Smooth muscle cell (in vitro differentiated cells): ENCODE measurements around the gene INSYN2B. TPM values are rescaled to one million over a fixed set of nuclear protein-coding genes. Genes with fewer than 3 reads are reported as not detected.
A peak's percentile ranks its signal among the peaks of the same experiment; 100 is the strongest.

ENCODE experiments used
- DNase-seq: peaks from one replicate; lab custom pipeline; 2025; ENCODE audit not compliant: unreplicated experiment; lab: John Stamatoyannopoulos, UW
- H2AFZ ChIP-seq: fragments of 200-600 bp; sonication (generic); 2 replicates; pipeline ENCODE4 v1.6.0; 2016; ENCODE audit warnings: antibody characterized with exemption, low read depth, mild to moderate bottlenecking
- H3F3A ChIP-seq: fragments of 200-600 bp; sonication (generic); 2 replicates; pipeline ENCODE4 v1.6.0; 2017; ENCODE audit warnings: antibody characterized with exemption, low read depth
- H3K27ac ChIP-seq: fragments of 200-600 bp; sonication (generic); 2 replicates; pipeline ENCODE4 v1.5.1; 2016; ENCODE audit warnings: low read depth, mild to moderate bottlenecking
- H3K27me3 ChIP-seq: fragments of 200-600 bp; sonication (generic); 2 replicates; pipeline ENCODE4 v1.6.1; 2016; ENCODE audit warnings: low read depth, mild to moderate bottlenecking
- H3K36me3 ChIP-seq: fragments of 200-600 bp; sonication (generic); 2 replicates; pipeline ENCODE4 v1.5.1; 2016; ENCODE audit warnings: low read depth
- H3K4me1 ChIP-seq: fragments of 200-600 bp; sonication (generic); 2 replicates; pipeline ENCODE4 v1.5.1; 2016; ENCODE audit warnings: low read depth
- H3K4me2 ChIP-seq: fragments of 200-600 bp; sonication (generic); 2 replicates; pipeline ENCODE4 v1.6.0; 2016; ENCODE audit warnings: mild to moderate bottlenecking
- H3K4me3 ChIP-seq: fragments of 200-600 bp; sonication (generic); 2 replicates; pipeline ENCODE4 v1.5.1; 2016; ENCODE audit warnings: mild to moderate bottlenecking
- H3K79me2 ChIP-seq: fragments of 200-600 bp; sonication (generic); 2 replicates; pipeline ENCODE4 v1.6.0; 2016; ENCODE audit warnings: low read depth, mild to moderate bottlenecking
- H3K9ac ChIP-seq: fragments of 200-600 bp; sonication (generic); 2 replicates; pipeline ENCODE4 v1.6.0; 2016; ENCODE audit warnings: low read depth
- H3K9me3 ChIP-seq: fragments of 200-600 bp; sonication (generic); replicated peaks from 2 replicates; pipeline ENCODE4 v1.5.1; 2016; ENCODE audit warnings: low read depth
- H4K20me1 ChIP-seq: fragments of 200-600 bp; sonication (generic); 2 replicates; pipeline ENCODE4 v1.6.0; 2016; ENCODE audit warnings: low read depth
- WGBS: methylation state at CpG from one replicate; pipeline ENCODE4 v1.1.7; 2016; ENCODE audit warnings: low lambda C conversion rate; 5-methylcytosine and 5-hydroxymethylcytosine counted together
- polyA plus RNA-seq: library from polyadenylated mRNA; unstranded; fragments of >200 nt; fragmentation: Nextera tagmentation; extraction: Ambion mirVana; gene quantifications from 2 replicates; pipeline ENCODE4 v1.2.1, GENCODE V29; 2016
- total RNA-seq: library from RNA; depleted of rRNA; stranded (reverse); fragments of >200 nt; gene quantifications from 2 replicates; pipeline ENCODE4 v1.2.3, GENCODE V29; 2014
- TF ChIP-seq, protein P1 (sequence below): fragments of 200-600 bp; sonication (generic); IDR thresholded peaks from 2 replicates; pipeline ENCODE4 v1.5.1; 2017; ENCODE audit warnings: borderline replicate concordance, mild to moderate bottlenecking, antibody characterized with exemption; ENCODE audit not compliant: insufficient read depth, poor library complexity, severe bottlenecking

Gene INSYN2B
- total and polyA plus RNA-seq, 2 experiments from 2014 or later, result 2.7 to 13.8 TPM

DNA sequence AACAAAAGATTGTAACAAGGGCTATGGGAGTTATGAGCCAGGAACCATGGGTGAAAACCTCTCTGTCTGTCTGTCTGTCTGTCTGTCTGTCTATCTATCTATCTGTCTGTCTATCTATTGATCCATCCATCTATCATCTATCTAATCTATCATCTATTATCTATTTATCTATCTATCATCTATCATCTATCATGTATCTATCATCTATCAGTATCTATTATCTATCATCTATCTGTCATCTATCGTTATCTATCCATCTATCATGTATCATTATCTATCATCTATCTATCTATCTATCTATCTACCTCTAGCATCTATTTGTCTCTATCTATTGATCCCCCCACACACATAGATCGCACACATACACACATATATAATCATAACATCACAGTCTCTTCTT, 112.9 kb downstream of the INSYN2B start:
- no peaks in the 10 kb centered on the region for H4K20me1 ChIP-seq
- no peak for DNase-seq
- WGBS, result 93% methylated on average over 2 of the region's 2 CpGs
- no peaks in the 10 kb centered on the region for H3K79me2 ChIP-seq
- H3K9ac ChIP-seq, result no peak overlapping the region
- TF ChIP-seq, protein P1, sequence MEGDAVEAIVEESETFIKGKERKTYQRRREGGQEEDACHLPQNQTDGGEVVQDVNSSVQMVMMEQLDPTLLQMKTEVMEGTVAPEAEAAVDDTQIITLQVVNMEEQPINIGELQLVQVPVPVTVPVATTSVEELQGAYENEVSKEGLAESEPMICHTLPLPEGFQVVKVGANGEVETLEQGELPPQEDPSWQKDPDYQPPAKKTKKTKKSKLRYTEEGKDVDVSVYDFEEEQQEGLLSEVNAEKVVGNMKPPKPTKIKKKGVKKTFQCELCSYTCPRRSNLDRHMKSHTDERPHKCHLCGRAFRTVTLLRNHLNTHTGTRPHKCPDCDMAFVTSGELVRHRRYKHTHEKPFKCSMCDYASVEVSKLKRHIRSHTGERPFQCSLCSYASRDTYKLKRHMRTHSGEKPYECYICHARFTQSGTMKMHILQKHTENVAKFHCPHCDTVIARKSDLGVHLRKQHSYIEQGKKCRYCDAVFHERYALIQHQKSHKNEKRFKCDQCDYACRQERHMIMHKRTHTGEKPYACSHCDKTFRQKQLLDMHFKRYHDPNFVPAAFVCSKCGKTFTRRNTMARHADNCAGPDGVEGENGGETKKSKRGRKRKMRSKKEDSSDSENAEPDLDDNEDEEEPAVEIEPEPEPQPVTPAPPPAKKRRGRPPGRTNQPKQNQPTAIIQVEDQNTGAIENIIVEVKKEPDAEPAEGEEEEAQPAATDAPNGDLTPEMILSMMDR, result no peak
- H3F3A ChIP-seq, result no peaks in the 10 kb centered on the region
- no peak overlapping the region for H2AFZ ChIP-seq
- H3K9me3 ChIP-seq, result no peaks in the 10 kb centered on the region
- H3K27me3 ChIP-seq, result no peaks in the 10 kb centered on the region
- H3K4me3 ChIP-seq, result no peak overlapping the region
- H3K36me3 ChIP-seq, result no peaks in the 10 kb centered on the region
- peaks cover 5% of the 10 kb centered on the region for H3K4me1 ChIP-seq
- no peak overlapping the region for H3K27ac ChIP-seq
- H3K4me2 ChIP-seq, result no peak overlapping the region

DNA sequence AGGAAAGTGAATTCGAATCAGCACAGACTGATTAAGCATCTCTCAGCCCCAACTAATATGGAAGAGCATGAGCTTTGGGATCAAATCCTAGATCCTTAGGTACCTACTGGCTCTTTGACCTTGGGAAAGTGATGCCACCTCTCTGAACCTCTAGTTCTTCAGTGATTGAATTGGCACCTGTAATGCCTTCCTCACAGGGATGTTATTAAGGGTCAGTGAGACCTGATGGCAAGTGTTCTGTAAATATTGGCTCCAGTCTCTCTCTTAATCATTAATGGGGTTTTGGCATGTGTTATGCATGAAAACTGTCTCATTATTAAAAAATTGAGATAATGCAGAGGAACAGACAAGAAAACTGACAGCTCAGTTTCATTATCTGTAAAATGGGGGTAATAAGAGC, 115.8 kb downstream of the INSYN2B start:
- WGBS, result 90% methylated on average over 1 of the region's 1 CpG
- H4K20me1 ChIP-seq, result no peaks in the 10 kb centered on the region
- no peaks in the 10 kb centered on the region for H3K9me3 ChIP-seq
- H3K27me3 ChIP-seq, result no peaks in the 10 kb centered on the region
- TF ChIP-seq, protein P1, result no peak
- peaks cover 11% of the 10 kb centered on the region for H3K4me1 ChIP-seq
- H3K9ac ChIP-seq, result no peak overlapping the region
- H3K36me3 ChIP-seq, result no peaks in the 10 kb centered on the region
- no peaks in the 10 kb centered on the region for H3K79me2 ChIP-seq
- H3K4me2 ChIP-seq, result no peak overlapping the region
- DNase-seq, result no peak
- H3K27ac ChIP-seq, result no peak overlapping the region
- no peak overlapping the region for H2AFZ ChIP-seq
- no peaks in the 10 kb centered on the region for H3F3A ChIP-seq
- H3K4me3 ChIP-seq, result no peak overlapping the region

DNA sequence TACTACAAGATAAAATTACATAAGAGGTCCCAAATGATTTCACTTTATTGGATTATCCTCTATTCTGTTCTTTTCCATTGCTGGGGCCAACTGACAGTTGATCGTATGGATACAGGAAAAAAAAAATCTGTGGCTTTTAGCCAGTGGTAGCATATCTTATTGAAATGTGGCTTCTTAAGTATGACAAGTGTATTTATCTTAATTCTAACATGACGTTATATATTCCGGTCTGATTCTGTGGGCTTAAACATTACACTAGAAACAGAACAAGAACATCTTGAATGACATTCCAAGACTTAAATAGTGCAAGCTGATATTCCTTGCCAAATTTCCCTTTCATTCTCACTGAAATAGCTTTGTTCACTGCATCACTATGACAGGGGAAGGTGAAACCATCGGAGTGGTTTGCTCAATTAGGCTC, 117.9 kb downstream of the INSYN2B start:
- H3K9me3 ChIP-seq, result no peaks in the 10 kb centered on the region
- TF ChIP-seq, protein P1, result no peak
- no peak overlapping the region for H2AFZ ChIP-seq
- no peak overlapping the region for H3K9ac ChIP-seq
- no peaks in the 10 kb centered on the region for H3K36me3 ChIP-seq
- H3K4me2 ChIP-seq, result no peak overlapping the region
- peaks cover 6% of the 10 kb centered on the region for H3K4me1 ChIP-seq
- no peak for DNase-seq
- no peaks in the 10 kb centered on the region for H3K79me2 ChIP-seq
- peak overlapping the region; percentile 13 for H3K27ac ChIP-seq
- no peaks in the 10 kb centered on the region for H4K20me1 ChIP-seq
- no peaks in the 10 kb centered on the region for H3F3A ChIP-seq
- no peaks in the 10 kb centered on the region for H3K27me3 ChIP-seq
- WGBS, result 88% methylated on average over 4 of the region's 4 CpGs
- H3K4me3 ChIP-seq, result no peak overlapping the region

DNA sequence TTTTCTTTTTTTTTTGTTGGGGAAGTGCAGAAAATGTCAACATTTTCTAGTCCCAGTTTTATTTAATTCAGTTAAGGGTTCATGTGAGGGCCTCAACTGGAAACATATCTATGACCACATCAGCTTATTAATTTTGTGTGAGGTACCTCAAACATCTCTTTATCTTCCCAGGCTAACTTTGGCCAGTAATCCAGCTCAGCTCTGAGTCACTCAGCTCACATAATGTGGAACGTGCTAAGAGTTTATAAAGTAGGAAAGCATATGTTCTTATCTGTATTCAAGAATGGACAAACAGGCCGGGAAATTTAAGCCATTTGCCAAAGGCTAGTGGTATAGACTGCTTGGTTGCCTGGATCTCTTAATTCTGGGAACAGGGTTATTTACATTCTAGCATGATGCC, 118.4 kb downstream of the INSYN2B start:
- Histone ChIP-seq H3K27me3 (no peaks in the 10 kb centered on the region), H3K36me3 (no peaks in the 10 kb centered on the region), H3K9me3 (no peaks in the 10 kb centered on the region), H3F3A (no peaks in the 10 kb centered on the region), H4K20me1 (no peaks in the 10 kb centered on the region), H3K4me2 (no peak overlapping the region), H3K27ac (peak overlapping the region; percentile 13), H3K9ac (no peak overlapping the region), H3K4me3 (no peak overlapping the region), H3K4me1 (peaks cover 6% of the 10 kb centered on the region), H3K79me2 (no peaks in the 10 kb centered on the region), H2AFZ (no peak overlapping the region)
- DNase-seq, result no peak
- 21% methylated on average over 2 of the region's 2 CpGs for WGBS
- TF ChIP-seq, protein P1, result no peak
